Effector CD8-positive, alpha-beta T cell (primary cell): Measurements from ENCODE around the gene OGT.
A peak's percentile ranks its signal among the peaks of the same experiment; 100 is the strongest.
"Not testable (repeated sequence)": the region's sequence is repeated elsewhere in the genome, so short reads cannot be mapped to it uniquely, and the experiment has no call there.

Experiments used
- DNase-seq: peaks from one replicate; lab custom pipeline; 2025; lab: John Stamatoyannopoulos, UW

The OGT gene

DNA sequence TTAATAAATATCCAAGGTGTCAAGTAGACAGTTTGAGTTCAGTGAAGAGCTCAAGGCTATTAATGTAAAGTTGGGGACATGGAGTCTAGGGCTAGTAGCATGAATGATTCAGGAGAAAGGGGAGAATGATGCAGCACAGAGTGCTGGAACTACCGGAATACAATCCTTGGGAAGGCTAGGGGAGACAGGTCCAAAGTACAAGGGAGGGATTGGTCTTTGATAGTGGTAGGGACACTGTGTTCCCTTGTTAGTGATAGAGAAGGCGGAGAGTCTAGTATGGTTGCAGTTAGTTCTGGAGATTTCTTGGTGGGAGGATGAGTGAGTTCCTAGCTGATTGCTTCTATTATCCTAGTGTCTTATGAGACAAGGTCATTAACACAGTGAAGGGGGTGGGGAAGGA lies 54.0 kb downstream of the OGT start:
- no peak for DNase-seq

GRCh38 chrX:71593210-71593609 lies 60.3 kb downstream of the OGT start:
- not testable (repeated sequence) for DNase-seq

- DNase-seq, result no peak
Observed at GRCh38 chrX:71599965-71600364, 67.1 kb downstream of the OGT start.

DNA sequence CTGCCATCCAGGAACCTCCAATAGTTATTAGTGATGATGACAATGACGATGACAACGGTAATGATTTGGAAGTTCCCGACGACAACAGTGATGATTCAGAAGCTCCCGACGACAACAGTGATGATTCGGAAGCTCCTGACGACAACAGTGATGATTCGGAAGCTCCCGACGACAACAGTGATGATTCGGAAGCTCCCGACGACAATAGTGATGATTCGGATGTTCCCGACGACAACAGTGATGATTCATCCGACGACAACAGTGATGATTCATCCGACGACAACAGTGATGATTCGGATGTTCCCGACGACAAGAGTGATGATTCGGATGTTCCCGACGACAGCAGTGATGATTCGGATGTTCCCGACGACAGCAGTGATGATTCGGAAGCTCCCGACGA lies 70.7 kb downstream of the OGT start:
- no peak for DNase-seq

- no peak for DNase-seq
Observed at GRCh38 chrX:71604141-71604540, 71.2 kb downstream of the OGT start.

GRCh38 chrX:71604796-71605568 lies 72.1 kb downstream of the OGT start:
- no peak for DNase-seq

GRCh38 chrX:71606536-71607216 lies 73.8 kb downstream of the OGT start:
- no peak for DNase-seq

GRCh38 chrX:71607488-71607887 lies 74.6 kb downstream of the OGT start:
- no peak for DNase-seq

GRCh38 chrX:71609095-71609750 lies 76.3 kb downstream of the OGT start:
- no peak for DNase-seq

- not testable (repeated sequence) for DNase-seq
Observed at GRCh38 chrX:71611736-71612135, 78.8 kb downstream of the OGT start.

DNA sequence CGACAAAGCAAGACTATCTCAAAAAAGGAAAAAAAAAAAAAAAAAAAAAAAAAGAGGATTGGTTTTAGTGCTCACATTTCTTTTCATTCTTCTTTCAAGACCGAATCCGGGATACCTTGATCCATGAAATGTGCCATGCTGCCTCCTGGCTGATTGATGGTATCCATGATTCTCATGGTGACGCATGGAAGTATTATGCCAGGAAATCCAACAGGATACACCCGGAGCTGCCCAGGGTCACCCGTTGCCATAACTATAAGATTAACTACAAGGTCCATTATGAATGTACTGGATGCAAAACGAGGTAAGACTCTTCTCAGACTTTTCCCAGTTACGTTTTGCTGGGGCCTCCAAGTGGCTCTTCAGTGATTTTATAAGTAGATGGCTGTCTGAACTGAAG lies 79.4 kb downstream of the OGT start:
- no peak for DNase-seq

- DNase-seq, result no peak
Observed at GRCh38 chrX:71615056-71615455, 82.2 kb downstream of the OGT start.

DNA sequence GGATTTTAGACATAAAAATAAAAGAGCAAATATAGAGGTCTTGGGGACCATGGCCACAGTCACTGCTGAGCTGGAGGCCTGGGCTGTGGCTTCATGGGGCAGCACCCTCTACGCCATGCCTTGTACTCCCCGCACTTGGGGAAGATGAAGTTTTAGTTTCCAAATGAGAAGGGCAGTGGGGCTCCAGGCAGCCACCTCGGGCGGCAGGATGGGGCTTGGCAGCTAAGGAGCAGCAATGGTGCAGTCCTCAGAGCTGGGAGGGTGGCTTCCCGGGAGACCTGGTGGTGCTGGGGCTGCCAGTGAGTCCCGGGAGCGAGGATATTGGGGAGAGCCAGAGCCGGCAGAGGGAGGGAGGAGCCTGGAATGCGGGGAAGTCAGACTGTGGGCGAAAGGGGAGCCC lies 83.0 kb downstream of the OGT start:
- no peak for DNase-seq

- no peak for DNase-seq
Observed at GRCh38 chrX:71616672-71617529, 84.0 kb downstream of the OGT start.

DNA sequence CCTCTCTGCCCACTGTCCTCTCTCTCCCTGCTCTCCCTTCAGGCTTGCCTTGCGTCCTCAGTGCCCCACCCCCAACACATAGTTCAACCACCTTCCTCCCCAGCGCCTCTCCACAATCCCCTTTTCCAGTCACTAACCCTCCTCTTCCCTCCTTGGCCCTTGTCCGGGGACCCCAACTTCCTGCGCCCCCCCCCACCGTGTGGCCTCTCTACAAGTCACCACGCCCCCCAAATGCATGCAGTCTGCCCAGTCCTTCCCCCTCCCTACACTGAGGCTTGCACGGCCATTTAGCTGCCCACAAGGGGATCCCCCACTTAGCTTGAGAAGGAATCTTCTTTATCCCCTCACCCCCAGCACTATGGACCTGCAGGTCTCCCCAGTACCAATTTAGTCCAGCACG lies 84.8 kb downstream of the OGT start:
- DNase-seq, result no peak

DNA sequence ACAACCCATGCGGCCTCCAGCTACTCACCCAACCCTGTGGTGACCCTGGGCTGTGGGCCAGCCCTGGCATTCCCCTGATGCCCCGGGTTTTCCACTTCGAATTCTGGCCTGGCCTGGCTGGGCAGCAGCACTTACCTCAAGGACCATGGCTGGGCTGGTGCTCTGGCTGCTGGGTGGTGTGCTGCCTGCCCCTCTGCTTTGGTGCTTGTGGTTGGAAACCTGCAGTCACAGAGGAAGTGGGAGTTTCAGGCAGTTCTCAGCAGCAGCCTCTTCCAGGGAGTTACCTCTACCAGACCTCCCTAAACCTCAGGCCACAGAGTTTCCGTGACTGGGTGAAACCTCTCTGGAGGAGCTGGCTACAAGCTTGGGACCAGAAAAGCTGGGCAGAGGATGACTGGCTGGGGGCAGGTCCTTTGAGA lies 85.4 kb downstream of the OGT start, which contains the start of gene CXCR3:
TSS of gene CXCR3 (minus strand) at position 209 of the 419 bp plus-strand sequence. CDS start at position 147, 62 bp downstream.
- peak; percentile 8 for DNase-seq

- DNase-seq, result no peak
Observed at GRCh38 chrX:71618787-71619186, 85.9 kb downstream of the OGT start.

DNA sequence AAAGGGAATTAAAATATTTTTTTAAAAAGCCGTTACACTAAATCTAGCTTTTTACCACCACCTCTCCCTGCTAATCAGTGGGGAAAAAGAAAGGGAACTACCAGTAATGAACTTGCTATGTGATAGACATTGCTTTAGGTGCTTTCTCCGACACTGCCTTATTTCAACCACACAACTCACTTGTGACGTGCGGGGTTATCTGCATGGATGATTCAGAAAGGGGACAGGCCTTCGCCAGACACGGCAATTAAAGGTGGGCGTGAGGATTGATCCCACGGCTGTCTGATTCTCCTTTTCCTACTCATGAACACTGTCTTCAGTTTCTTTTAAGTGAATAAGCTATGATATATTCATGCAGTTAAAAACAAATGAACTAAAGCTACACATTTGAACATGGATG lies 86.3 kb downstream of the OGT start:
- DNase-seq, result peak; percentile 3

- DNase-seq, result no peak
Observed at GRCh38 chrX:71619986-71620385, 87.1 kb downstream of the OGT start.

DNA sequence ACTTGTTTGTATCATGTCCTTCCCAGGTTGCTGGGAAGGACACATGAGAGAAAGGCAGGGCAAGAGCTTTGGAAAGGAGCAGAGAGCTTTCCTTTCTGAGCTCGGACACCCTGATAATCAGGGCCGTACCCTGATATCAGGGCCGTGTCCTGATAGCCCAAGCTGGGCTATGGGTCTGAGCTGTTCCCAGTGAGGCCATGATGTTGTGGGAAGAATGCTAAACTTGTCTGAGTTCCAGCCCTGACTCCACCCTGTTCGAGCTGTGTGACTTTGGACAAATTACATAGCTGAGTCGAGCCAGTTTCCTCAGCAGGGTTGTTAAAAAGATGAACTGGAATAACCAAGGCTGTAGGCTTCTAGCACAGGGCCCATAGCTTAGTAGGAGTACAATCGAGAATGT lies 88.7 kb downstream of the OGT start:
- no peak for DNase-seq

- no peak for DNase-seq
Observed at GRCh38 chrX:71622032-71622575, 89.2 kb downstream of the OGT start.
